Loucy (cell line): ENCODE results near the gene STK35.

Experiments used
- H2AFZ ChIP-seq: fragments of 200-600 bp; sonication (generic); 2 replicates; pipeline ENCODE4 v1.6.0; 2016; ENCODE audit warnings: antibody characterized with exemption, mild to moderate bottlenecking, low read length, moderate library complexity
- H3F3A ChIP-seq: fragments of 200-600 bp; 2 replicates; pipeline ENCODE4 v1.6.0; 2016; ENCODE audit warnings: antibody characterized with exemption, low read depth, mild to moderate bottlenecking
- H3K27me3 ChIP-seq: fragments of 200-600 bp; sonication (generic); 2 replicates; pipeline ENCODE4 v1.6.1; 2014; ENCODE audit warnings: low read length, mild to moderate bottlenecking; ENCODE audit not compliant: insufficient read depth, poor library complexity, severe bottlenecking
- H3K36me3 ChIP-seq: fragments of 200-600 bp; sonication (generic); 2 replicates; pipeline ENCODE4 v1.6.1; 2016; ENCODE audit warnings: low read length; ENCODE audit not compliant: insufficient read depth
- H3K4me1 ChIP-seq: fragments of 200-600 bp; sonication (generic); 2 replicates; pipeline ENCODE4 v1.5.1; 2014; ENCODE audit warnings: low read length, mild to moderate bottlenecking; ENCODE audit not compliant: insufficient read depth, poor library complexity, severe bottlenecking
- H3K4me2 ChIP-seq: fragments of 200-600 bp; sonication (generic); 2 replicates; pipeline ENCODE4 v1.6.0; 2014; ENCODE audit warnings: antibody characterized with exemption, low read length, low read depth, mild to moderate bottlenecking; ENCODE audit not compliant: poor library complexity, severe bottlenecking
- H3K4me3 ChIP-seq: fragments of 200-600 bp; sonication (generic); 2 replicates; pipeline ENCODE4 v1.5.1; 2014; ENCODE audit warnings: low read length, mild to moderate bottlenecking, mixed read lengths; ENCODE audit not compliant: poor library complexity, severe bottlenecking
- H3K79me2 ChIP-seq: fragments of 200-600 bp; sonication (generic); 2 replicates; pipeline ENCODE4 v1.6.1; 2014; ENCODE audit warnings: low read length; ENCODE audit not compliant: insufficient read depth
- H3K9ac ChIP-seq: fragments of 200-600 bp; sonication (generic); 2 replicates; pipeline ENCODE4 v1.6.0; 2014; ENCODE audit warnings: mild to moderate bottlenecking, low read depth, low read length, moderate library complexity; ENCODE audit not compliant: poor library complexity, severe bottlenecking
- H3K9me2 ChIP-seq: fragments of 200-600 bp; sonication (generic); replicated peaks from 2 replicates; pipeline ENCODE4 v1.6.1; 2016; ENCODE audit warnings: low read depth, low read length, mixed read lengths
- H3K9me3 ChIP-seq: fragments of 200-600 bp; sonication (generic); 2 replicates; pipeline ENCODE4 v1.6.1; 2014; ENCODE audit warnings: mild to moderate bottlenecking, antibody characterized with exemption, low read length, low read depth; ENCODE audit not compliant: insufficient read depth
- H4K20me1 ChIP-seq: fragments of 200-600 bp; sonication (generic); 2 replicates; pipeline ENCODE4 v1.6.0; 2014; ENCODE audit warnings: antibody characterized with exemption, low read length, mild to moderate bottlenecking; ENCODE audit not compliant: insufficient read depth, poor library complexity, severe bottlenecking
- CTCF ChIP-seq: fragments of 200-600 bp; sonication (generic); conservative IDR thresholded peaks from 2 replicates; pipeline ENCODE4 v1.5.1; 2014; ENCODE audit warnings: mild to moderate bottlenecking, antibody characterized with exemption, low read length
- EZH2phosphoT487 ChIP-seq: fragments of 200-600 bp; IDR thresholded peaks from 2 replicates; pipeline ENCODE4 v1.6.1; 2018; ENCODE audit warnings: antibody characterized with exemption, mild to moderate bottlenecking, moderate library complexity, borderline replicate concordance

STK35 gene

GRCh38 chr20:2164966-2165365, 63.3 kb downstream of the STK35 start:
- no peaks in the 10 kb centered on the region for H3K9me2 ChIP-seq
- H3K9ac ChIP-seq: no peak overlapping the region
- no peak overlapping the region for H3K4me2 ChIP-seq
- H2AFZ ChIP-seq: no peak overlapping the region
- H3K4me3 ChIP-seq: no peak overlapping the region
- H3K79me2 ChIP-seq: no peaks in the 10 kb centered on the region
- no peaks in the 10 kb centered on the region for H3K36me3 ChIP-seq
- no peaks in the 10 kb centered on the region for H4K20me1 ChIP-seq
- H3K27me3 ChIP-seq: no peaks in the 10 kb centered on the region
- TF ChIP-seq EZH2phosphoT487 (no peak), CTCF (no peak)
- H3K9me3 ChIP-seq: no peaks in the 10 kb centered on the region
- H3F3A ChIP-seq: no peaks in the 10 kb centered on the region
- no peaks in the 10 kb centered on the region for H3K4me1 ChIP-seq

GRCh38 chr20:2165871-2166270, 64.2 kb downstream of the STK35 start:
- Histone ChIP-seq H3F3A (no peaks in the 10 kb centered on the region), H3K9me3 (no peaks in the 10 kb centered on the region), H3K4me2 (no peak overlapping the region), H3K27me3 (no peaks in the 10 kb centered on the region), H3K4me1 (no peaks in the 10 kb centered on the region), H3K79me2 (no peaks in the 10 kb centered on the region), H3K36me3 (no peaks in the 10 kb centered on the region), H2AFZ (no peak overlapping the region), H3K9me2 (no peaks in the 10 kb centered on the region), H3K9ac (no peak overlapping the region), H4K20me1 (no peaks in the 10 kb centered on the region), H3K4me3 (no peak overlapping the region)
- no peak for TF ChIP-seq EZH2phosphoT487
- no peak for TF ChIP-seq CTCF

- H4K20me1 ChIP-seq: no peaks in the 10 kb centered on the region
- no peaks in the 10 kb centered on the region for H3K36me3 ChIP-seq
- no peak overlapping the region for H3K4me2 ChIP-seq
- no peak overlapping the region for H3K4me3 ChIP-seq
- H3K9me2 ChIP-seq: no peaks in the 10 kb centered on the region
- no peak overlapping the region for H2AFZ ChIP-seq
- no peaks in the 10 kb centered on the region for H3K4me1 ChIP-seq
- no peaks in the 10 kb centered on the region for H3K79me2 ChIP-seq
- TF ChIP-seq CTCF (no peak), EZH2phosphoT487 (no peak)
- H3K9me3 ChIP-seq: no peaks in the 10 kb centered on the region
- H3K27me3 ChIP-seq: no peaks in the 10 kb centered on the region
- no peak overlapping the region for H3K9ac ChIP-seq
- H3F3A ChIP-seq: no peaks in the 10 kb centered on the region
Observed at GRCh38 chr20:2167112-2167511, 65.5 kb downstream of the STK35 start.
